ENCODE data around the gene C2orf68.

C2orf68 gene

DNA sequence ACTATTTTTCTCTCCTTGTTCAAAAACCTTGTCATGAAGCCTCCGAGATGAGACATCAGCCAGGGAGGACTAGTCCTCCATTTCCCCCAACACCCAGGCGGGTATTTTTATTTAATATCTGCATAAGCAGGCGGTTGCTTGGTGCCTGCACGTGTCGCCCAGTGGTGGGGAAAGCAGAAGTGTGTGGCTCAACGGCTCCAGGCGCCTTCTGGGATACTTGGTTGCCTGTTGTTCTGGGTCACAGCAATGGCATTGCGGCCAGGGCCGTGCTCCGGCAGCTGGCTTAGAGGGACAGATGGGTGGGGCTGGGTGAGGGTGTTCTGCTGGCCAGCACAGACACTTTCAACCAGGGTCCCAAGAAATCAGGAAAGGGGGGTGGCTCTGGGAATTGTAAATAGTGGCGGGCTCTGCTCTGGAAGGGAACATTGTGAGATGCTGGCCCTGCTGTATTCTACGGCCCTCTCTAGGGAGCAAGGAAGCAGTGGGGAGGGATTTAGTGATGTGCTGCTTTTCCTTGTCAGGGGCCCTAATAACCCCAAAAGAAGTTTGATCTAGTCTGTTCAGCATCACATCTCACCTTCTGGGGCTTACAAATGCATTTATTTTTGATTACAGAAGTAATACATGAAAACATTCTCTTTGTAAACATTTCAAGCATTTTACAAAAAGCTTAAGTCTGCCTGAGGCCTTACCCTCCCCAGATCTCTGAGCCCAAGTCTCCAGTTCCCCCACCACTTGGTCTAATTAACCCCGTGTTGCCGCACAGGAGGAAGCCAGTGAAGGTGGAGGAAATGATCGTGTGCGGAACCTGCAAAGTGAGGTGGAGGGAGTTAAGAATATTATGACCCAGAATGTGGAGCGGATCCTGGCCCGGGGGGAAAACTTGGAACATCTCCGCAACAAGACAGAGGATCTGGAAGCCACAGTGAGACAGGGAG lies 33.4 kb downstream of the C2orf68 start:
- Histone ChIP-seq H3K9ac (ENCODE audit: low read length) (peak overlapping the region; percentile 64), H2AFZ (ENCODE audit: low read length) (peak overlapping the region; percentile 64), H3K27ac (ENCODE audit: low read length) (peak overlapping the region; percentile 47; the same call in 1 of the 2 replicates), H3F3A (ENCODE audit: insufficient read depth, low read length) (no peaks in the 10 kb centered on the region), H3K9me3 (replicated peaks; ENCODE audit: insufficient read depth, low read length) (no peaks in the 10 kb centered on the region), H3K36me3 (replicated peaks; ENCODE audit: insufficient read depth, low read length) (0 out of 2 replicates have a peak, but pooled peaks cover 5% of the 10 kb centered on the region), H3K27me3 (replicated peaks; ENCODE audit: insufficient read depth, low read length) (no peaks in the 10 kb centered on the region), H3K79me2 (ENCODE audit: low read length) (peaks cover 32% of the 10 kb centered on the region), H3K4me2 (ENCODE audit: low read depth, low read length) (peak overlapping the region; percentile 67), H3K4me3 (ENCODE audit: low read length) (peak overlapping the region; percentile 75), H3K9me2 (replicated peaks; ENCODE audit: insufficient read depth, low read length) (no peaks in the 10 kb centered on the region), H4K20me1 (ENCODE audit: insufficient read depth, low read length) (no peaks in the 10 kb centered on the region), H3K4me1 (ENCODE audit: low read length) (peaks cover 11% of the 10 kb centered on the region; the same call in 1 of the 2 replicates)
- no peak for DNase-seq
- TF ChIP-seq EZH2 (optimal IDR thresholded peaks at IDR 0.05; ENCODE audit: low read depth, low read length) = no peak
- TF ChIP-seq CTCF (IDR thresholded peaks at IDR 0.05; ENCODE audit: low read length) = no peak
- TF ChIP-seq EZH2phosphoT487 (IDR thresholded peaks at IDR 0.05; ENCODE audit: low read length) = no peak

GRCh38 chr2:85577386-85578242 lies 34.3 kb downstream of the C2orf68 start, which contains the start of gene VAMP8:
TSS of gene VAMP8 (plus strand) at chr2:85577586. CDS start at chr2:85577647, 61 bp downstream.
- no peaks in the 10 kb centered on the region for H3K9me3 ChIP-seq (replicated peaks; ENCODE audit: insufficient read depth, low read length)
- peak within 1 kb of the TSS; percentile 64 for H3K9ac ChIP-seq (ENCODE audit: low read length)
- H3F3A ChIP-seq (ENCODE audit: insufficient read depth, low read length) = no peaks in the 10 kb centered on the region
- H3K4me1 ChIP-seq (ENCODE audit: low read length) = peaks cover 11% of the 10 kb centered on the region; the same call in 1 of the 2 replicates
- H4K20me1 ChIP-seq (ENCODE audit: insufficient read depth, low read length) = no peaks in the 10 kb centered on the region
- 0 out of 2 replicates have a peak, but pooled peaks cover 5% of the 10 kb centered on the region for H3K36me3 ChIP-seq (replicated peaks; ENCODE audit: insufficient read depth, low read length)
- TF ChIP-seq EZH2 (optimal IDR thresholded peaks at IDR 0.05; ENCODE audit: low read depth, low read length) (no peak), CTCF (IDR thresholded peaks at IDR 0.05; ENCODE audit: low read length) (no peak), EZH2phosphoT487 (IDR thresholded peaks at IDR 0.05; ENCODE audit: low read length) (no peak)
- peak within 1 kb of the TSS; percentile 47; the same call in 1 of the 2 replicates for H3K27ac ChIP-seq (ENCODE audit: low read length)
- peaks cover 2% of the 10 kb centered on the region; the same call in 1 of the 2 replicates for H3K27me3 ChIP-seq (replicated peaks; ENCODE audit: insufficient read depth, low read length)
- peaks cover 32% of the 10 kb centered on the region for H3K79me2 ChIP-seq (ENCODE audit: low read length)
- peak within 1 kb of the TSS; percentile 67 for H3K4me2 ChIP-seq (ENCODE audit: low read depth, low read length)
- peak within 1 kb of the TSS; percentile 64 for H2AFZ ChIP-seq (ENCODE audit: low read length)
- no peaks in the 10 kb centered on the region for H3K9me2 ChIP-seq (replicated peaks; ENCODE audit: insufficient read depth, low read length)
- peak; percentile 80 for DNase-seq
- peak within 1 kb of the TSS; percentile 75 for H3K4me3 ChIP-seq (ENCODE audit: low read length)

GRCh38 chr2:85577063-85577385 lies 34.8 kb downstream of the C2orf68 start:
- Histone ChIP-seq H3K9ac (ENCODE audit: low read length) (peak overlapping the region; percentile 64; the same call in 1 of the 2 replicates), H3K27ac (ENCODE audit: low read length) (no peak overlapping the region), H2AFZ (ENCODE audit: low read length) (peak overlapping the region; percentile 64)

More at GRCh38 chr2:85577063-85577385, 34.8 kb downstream of the C2orf68 start:
- H3K4me2 ChIP-seq (ENCODE audit: low read depth, low read length) = peak overlapping the region; percentile 67
- H3K79me2 ChIP-seq (ENCODE audit: low read length) = peaks cover 32% of the 10 kb centered on the region
- TF ChIP-seq EZH2phosphoT487 (IDR thresholded peaks at IDR 0.05; ENCODE audit: low read length) = no peak
- no peak for TF ChIP-seq CTCF (IDR thresholded peaks at IDR 0.05; ENCODE audit: low read length)
- TF ChIP-seq EZH2 (optimal IDR thresholded peaks at IDR 0.05; ENCODE audit: low read depth, low read length) = no peak
- 0 out of 2 replicates have a peak, but pooled peaks cover 5% of the 10 kb centered on the region for H3K36me3 ChIP-seq (replicated peaks; ENCODE audit: insufficient read depth, low read length)
- H3K4me3 ChIP-seq (ENCODE audit: low read length) = peak overlapping the region; percentile 75
- H3K9me3 ChIP-seq (replicated peaks; ENCODE audit: insufficient read depth, low read length) = no peaks in the 10 kb centered on the region
- peaks cover 11% of the 10 kb centered on the region; the same call in 1 of the 2 replicates for H3K4me1 ChIP-seq (ENCODE audit: low read length)
- H3K27me3 ChIP-seq (replicated peaks; ENCODE audit: insufficient read depth, low read length) = peaks cover 4% of the 10 kb centered on the region; the same call in 1 of the 2 replicates
- no peak for DNase-seq
- H4K20me1 ChIP-seq (ENCODE audit: insufficient read depth, low read length) = no peaks in the 10 kb centered on the region
- no peaks in the 10 kb centered on the region for H3F3A ChIP-seq (ENCODE audit: insufficient read depth, low read length)
- H3K9me2 ChIP-seq (replicated peaks; ENCODE audit: insufficient read depth, low read length) = no peaks in the 10 kb centered on the region

Measured in MM.1S (cell line).